A549 (cell line): Measurements from ENCODE around the gene PPP2R5A. TPM values are rescaled to one million over a fixed set of nuclear protein-coding genes. Genes with fewer than 3 reads are reported as not detected.

Experiments used
- ATAC-seq, 2 experiments: fragments of 200-7000 bp in 1 of 2; fragments of >200 bp in 1 of 2; cut with Nextera tagmentation in 1 of 2; cut with Tn5 transposase in 1 of 2; 3 replicates each; pipeline versions ENCODE4 v1.8.0 to v1.9.1; 2018 to 2020; ENCODE audit warnings: mild to moderate bottlenecking in 1 of 2, moderate library complexity in 1 of 2
- CTCF ChIA-PET: fragments of 300-600 bp; sonication (Branson Sonifier 250); formaldehyde crosslinking; extraction: SDS; loops from one replicate; lab custom pipeline; 2021; ENCODE audit warnings: antibody characterized with exemption, inconsistent platforms; lab: Yijun Ruan, JAX
- POLR2A ChIA-PET: fragments of 350-600 bp; formaldehyde crosslinking; extraction: SDS; loops from one replicate; lab custom pipeline; 2021; ENCODE audit warnings: antibody characterized with exemption, inconsistent platforms; lab: Yijun Ruan, JAX
- DNase-seq, 2 experiments: peaks; one replicate each; pipeline versions ENCODE4 v3.0.0 to v3.0.0-alpha.2; 2011 to 2016; ENCODE audit warnings: low read depth in 1 of 2, low spot score in 1 of 2
- FAIRE-seq: peaks from 2 replicates; lab custom pipeline; 2011; peaks lifted over from hg19 to GRCh38; lab: Jason Lieb, UNC
- H3K27ac ChIP-seq, 2 experiments: fragments of >200 bp; sonication (Bioruptor Twin); formaldehyde crosslinking; 3 replicates each; pipeline ENCODE4 v1.5.1; 2016 to 2017
- H3K4me1 ChIP-seq: fragments of >200 bp; sonication (Bioruptor Twin); formaldehyde crosslinking; 3 replicates; pipeline ENCODE4 v1.6.1; 2016
- H3K4me2 ChIP-seq: fragments of >200 bp; sonication (Bioruptor Twin); formaldehyde crosslinking; 3 replicates; pipeline ENCODE4 v1.6.1; 2016
- H3K4me3 ChIP-seq: fragments of >200 bp; sonication (Bioruptor Twin); formaldehyde crosslinking; 3 replicates; pipeline ENCODE4 v1.5.1; 2016
- H3K9me3 ChIP-seq: fragments of >200 bp; sonication (Bioruptor Twin); formaldehyde crosslinking; 3 replicates; pipeline ENCODE4 v1.6.1; 2016
- ATOH8 ChIP-seq: fragments of 250-450 bp; sonication (Bioruptor Pico); IDR thresholded peaks from 2 replicates; pipeline ENCODE4 v1.5.0; 2020; ENCODE audit warnings: low read depth, mild to moderate bottlenecking, moderate library complexity
- BHLHE40 ChIP-seq: IDR thresholded peaks from 2 replicates; pipeline ENCODE4 v1.6.1; 2012; ENCODE audit warnings: low read depth, low read length, inconsistent platforms
- CEBPB ChIP-seq, 2 experiments: fragments of >200 bp in 1 of 2; sonication (Bioruptor Twin) in 1 of 2; formaldehyde crosslinking in 1 of 2; IDR thresholded peaks; 2 replicates each; pipeline ENCODE4 v1.6.1; 2012 to 2016
- CHD2 ChIP-seq: fragments of 150-350 bp; IDR thresholded peaks from 2 replicates; pipeline ENCODE4 v1.6.1; 2014; ENCODE audit warnings: low read length; ENCODE audit not compliant: partially characterized antibody
- CHD4 ChIP-seq: fragments of 200-600 bp; sonication (generic); IDR thresholded peaks from 2 replicates; pipeline ENCODE4 v1.6.1; 2016; ENCODE audit warnings: antibody characterized with exemption, mild to moderate bottlenecking, borderline replicate concordance
- ELK1 ChIP-seq: fragments of 150-350 bp; IDR thresholded peaks from 2 replicates; pipeline ENCODE4 v1.6.1; 2014; ENCODE audit warnings: low read depth, mild to moderate bottlenecking, low read length
- EP300 ChIP-seq, 2 experiments: fragments of >200 bp; sonication (Bioruptor Twin); formaldehyde crosslinking; IDR thresholded peaks; 2 replicates in 1 of 2; 3 replicates in 1 of 2; pipeline ENCODE4 v1.6.1; 2016 to 2017
- ESRRA ChIP-seq: fragments of 150-350 bp; IDR thresholded peaks from 2 replicates; pipeline ENCODE4 v1.6.1; 2014; ENCODE audit warnings: mild to moderate bottlenecking, low read length, borderline replicate concordance
- FOSL2 ChIP-seq, 2 experiments: fragments of 450-650 bp in 1 of 2; fragments of >200 bp in 1 of 2; sonication (Bioruptor Twin) in 1 of 2; formaldehyde crosslinking; IDR thresholded peaks; 2 replicates each; pipeline versions ENCODE4 v1.5.0 to v1.6.1; 2016 to 2020; ENCODE audit warnings: mild to moderate bottlenecking in 1 of 2, moderate library complexity in 1 of 2
- MAFK ChIP-seq: fragments of 450-650 bp; IDR thresholded peaks from 2 replicates; pipeline ENCODE4 v1.6.1; 2014; ENCODE audit not compliant: partially characterized antibody
- NFE2L2 ChIP-seq: fragments of 150-350 bp; conservative IDR thresholded peaks from 2 replicates; pipeline ENCODE4 v1.6.1; 2014; ENCODE audit warnings: low read length
- PBX3 ChIP-seq: IDR thresholded peaks from 2 replicates; pipeline ENCODE4 v1.6.1; 2012
- PHF8 ChIP-seq: fragments of 200-600 bp; sonication (generic); IDR thresholded peaks from 2 replicates; pipeline ENCODE4 v1.6.1; 2016; ENCODE audit warnings: low read depth, mild to moderate bottlenecking, antibody characterized with exemption, moderate library complexity, borderline replicate concordance
- ZFP36 ChIP-seq: fragments of 450-650 bp; IDR thresholded peaks from 2 replicates; pipeline ENCODE4 v1.6.1; 2014; ENCODE audit warnings: borderline replicate concordance; ENCODE audit not compliant: partially characterized antibody
- WGBS: methylation state at CpG from one replicate; pipeline ENCODE4 v1.1.6; 2017; ENCODE audit errors: missing lambda C conversion rate; 5-methylcytosine and 5-hydroxymethylcytosine counted together
- polyA plus RNA-seq, 4 experiments: library from polyadenylated mRNA; depleted of rRNA in 3 of 4; stranded (reverse); fragments of >200 nt; fragmentation: RNase III in 1 of 4; extraction: RNeasy Plus Mini Kit Qiagen cat#74134 plus additional on column Dnase treatment in 1 of 4; gene quantifications; 2 replicates in 3 of 4; 3 replicates in 1 of 4; pipeline ENCODE4 v1.2.3, GENCODE V29; 2011 to 2017

The PPP2R5A gene
- polyA plus RNA-seq, 2 of the 4 experiments (the other 2 are of a cell fraction) = 14.9 to 37.6 TPM

- TF ChIP-seq PHF8 = peak; percentile 87
These were observed at the start of gene PPP2R5A (continued) for GRCh38 chr1:212284744-212285684.

GRCh38 chr1:212235857-212236256 lies 49.4 kb upstream of the PPP2R5A start:
- ChIA-PET CTCF (interaction anchor here (1.5 to 1.7 kb wide), 2 partner anchors 9 to 21 kb away, joined by 4 to 8 read pairs; no protein-coding TSS in a partner anchor), POLR2A (no interaction called here)
- no peak for TF ChIP-seq NFE2L2
- no peak for TF ChIP-seq MAFK
- no peak for TF ChIP-seq ELK1
- no peak for TF ChIP-seq CHD4
- TF ChIP-seq EP300 (IDR thresholded peaks at IDR 0.05) = no peak
- TF ChIP-seq CHD2 = no peak
- no peak for TF ChIP-seq ZFP36
- no peak for TF ChIP-seq PBX3
- 80% methylated on average over 5 of the region's 5 CpGs for WGBS
- Histone ChIP-seq H3K4me1 (peaks cover 28% of the 10 kb centered on the region), H3K9me3 (no peaks in the 10 kb centered on the region), H3K27ac (no peak overlapping the region), H3K4me3 (no peak overlapping the region), H3K4me2 (no peak overlapping the region)
- FAIRE-seq (no peak), ATAC-seq (no peak), DNase-seq (no peak)

GRCh38 chr1:212236664-212237220 lies 48.5 kb upstream of the PPP2R5A start:
- no peak overlapping the region for H3K4me3 ChIP-seq
- FAIRE-seq = no peak
- no peak overlapping the region for H3K27ac ChIP-seq
- no peak for ATAC-seq
- H3K9me3 ChIP-seq = no peaks in the 10 kb centered on the region
- no peak for DNase-seq
- POLR2A ChIA-PET = no interaction called here
- peak overlapping the region; percentile 56; the same call in 1 of the 3 replicates for H3K4me2 ChIP-seq
- WGBS = 87% methylated on average over 3 of the region's 3 CpGs
- peaks cover 28% of the 10 kb centered on the region for H3K4me1 ChIP-seq
- CTCF ChIA-PET = interaction anchor here (0.6 to 1.7 kb wide), 4 partner anchors 10 to 319 kb away, joined by 3 to 8 read pairs (median 4); no protein-coding TSS in a partner anchor
- TF ChIP-seq CEBPB (IDR thresholded peaks at IDR 0.05) (no peak), ESRRA (no peak), BHLHE40 (no peak), NFE2L2 (no peak)
- TF ChIP-seq, all 56 proteins: peak for 0

- POLR2A ChIA-PET = no interaction called here
- H3K4me1 ChIP-seq = peaks cover 28% of the 10 kb centered on the region
- H3K27ac ChIP-seq = no peak overlapping the region
- CTCF ChIA-PET = interaction anchor here (0.7 to 1.7 kb wide), 3 partner anchors 12 to 167 kb away, joined by 3 to 6 read pairs (median 3); no protein-coding TSS in a partner anchor
- peak; percentile 70 to 72; a peak in 4 of 6 replicates for ATAC-seq
- peak overlapping the region; percentile 56 for H3K4me2 ChIP-seq
- peak; percentile 22 to 44 for DNase-seq
- H3K9me3 ChIP-seq = no peaks in the 10 kb centered on the region
- FAIRE-seq = no peak
- TF ChIP-seq ATOH8 (no peak), FOSL2 (IDR thresholded peaks at IDR 0.05) (no peak), FOSL2 (CRISPR knock-in tag; IDR thresholded peaks at IDR 0.05) (peak; percentile 6; the same call in 1 of the 2 replicates)
- no peak overlapping the region for H3K4me3 ChIP-seq
These were observed 47.6 kb upstream of the PPP2R5A start for GRCh38 chr1:212237651-212238050.
